ENCODE data around the gene PIGH.

The PIGH gene

DNA sequence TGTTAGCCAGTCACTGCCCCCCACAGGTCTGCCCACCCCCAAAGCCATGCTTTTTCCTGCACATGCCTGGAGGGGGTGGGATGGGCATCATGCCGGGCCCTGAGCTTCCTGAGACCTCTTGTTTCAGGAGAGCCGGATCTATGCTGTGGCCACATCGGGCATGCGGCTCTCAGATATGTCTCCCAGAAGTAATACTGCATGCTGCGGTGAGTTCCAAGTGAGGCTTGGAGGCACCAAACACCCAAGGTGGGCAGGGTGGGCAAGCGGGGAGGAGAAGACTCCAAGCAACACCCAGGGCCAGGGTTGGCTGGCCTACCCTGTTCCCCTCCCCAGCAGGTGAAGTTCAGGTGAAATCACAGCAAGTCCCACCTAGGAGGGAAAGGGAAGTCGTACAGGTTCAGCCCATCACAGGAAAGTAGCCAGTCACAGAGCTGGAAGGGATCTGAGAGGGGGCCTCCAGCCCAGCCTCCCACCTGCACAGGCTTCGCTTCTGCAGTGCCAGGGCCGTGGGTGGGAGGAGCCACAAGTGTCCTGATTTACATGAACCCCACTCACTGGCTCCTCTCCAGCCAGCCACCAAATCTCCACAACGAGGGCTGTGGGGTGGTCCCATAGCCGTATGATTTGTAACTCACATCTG, 30.9 kb downstream of the PIGH start:
- DNase-seq (ENCODE audit: extremely low read depth, low read depth): no peak

DNA sequence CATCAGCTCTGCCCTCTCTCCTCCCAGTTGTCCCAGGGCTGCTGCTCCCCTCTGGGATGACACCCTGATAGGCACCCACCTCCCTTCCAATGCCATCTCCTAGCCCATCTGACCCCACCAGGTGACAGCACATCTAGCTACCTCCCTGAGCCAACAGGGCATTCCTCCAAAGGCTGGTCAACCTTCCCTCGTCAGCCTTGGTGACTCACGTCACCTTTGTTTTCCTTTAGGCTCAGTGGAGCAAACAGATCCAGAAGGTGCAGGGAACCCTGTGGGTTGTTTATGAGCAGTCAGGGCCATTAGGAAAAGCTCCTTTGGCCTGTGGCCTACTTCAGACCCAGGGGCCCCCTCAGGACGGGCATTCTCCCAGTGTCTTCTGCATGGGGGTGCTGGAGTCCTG, 32.4 kb downstream of the PIGH start:
- TF ChIP-seq, protein P1, sequence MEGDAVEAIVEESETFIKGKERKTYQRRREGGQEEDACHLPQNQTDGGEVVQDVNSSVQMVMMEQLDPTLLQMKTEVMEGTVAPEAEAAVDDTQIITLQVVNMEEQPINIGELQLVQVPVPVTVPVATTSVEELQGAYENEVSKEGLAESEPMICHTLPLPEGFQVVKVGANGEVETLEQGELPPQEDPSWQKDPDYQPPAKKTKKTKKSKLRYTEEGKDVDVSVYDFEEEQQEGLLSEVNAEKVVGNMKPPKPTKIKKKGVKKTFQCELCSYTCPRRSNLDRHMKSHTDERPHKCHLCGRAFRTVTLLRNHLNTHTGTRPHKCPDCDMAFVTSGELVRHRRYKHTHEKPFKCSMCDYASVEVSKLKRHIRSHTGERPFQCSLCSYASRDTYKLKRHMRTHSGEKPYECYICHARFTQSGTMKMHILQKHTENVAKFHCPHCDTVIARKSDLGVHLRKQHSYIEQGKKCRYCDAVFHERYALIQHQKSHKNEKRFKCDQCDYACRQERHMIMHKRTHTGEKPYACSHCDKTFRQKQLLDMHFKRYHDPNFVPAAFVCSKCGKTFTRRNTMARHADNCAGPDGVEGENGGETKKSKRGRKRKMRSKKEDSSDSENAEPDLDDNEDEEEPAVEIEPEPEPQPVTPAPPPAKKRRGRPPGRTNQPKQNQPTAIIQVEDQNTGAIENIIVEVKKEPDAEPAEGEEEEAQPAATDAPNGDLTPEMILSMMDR (IDR thresholded peaks at IDR 0.05; ENCODE audit: low read depth, low read length): no peak
- DNase-seq (ENCODE audit: extremely low read depth, low read depth): no peak

More for the DNA sequence above, 30.9 kb downstream of the PIGH start:
- TF ChIP-seq, protein P1 (IDR thresholded peaks at IDR 0.05; ENCODE audit: low read depth, low read length): no peak

DNA sequence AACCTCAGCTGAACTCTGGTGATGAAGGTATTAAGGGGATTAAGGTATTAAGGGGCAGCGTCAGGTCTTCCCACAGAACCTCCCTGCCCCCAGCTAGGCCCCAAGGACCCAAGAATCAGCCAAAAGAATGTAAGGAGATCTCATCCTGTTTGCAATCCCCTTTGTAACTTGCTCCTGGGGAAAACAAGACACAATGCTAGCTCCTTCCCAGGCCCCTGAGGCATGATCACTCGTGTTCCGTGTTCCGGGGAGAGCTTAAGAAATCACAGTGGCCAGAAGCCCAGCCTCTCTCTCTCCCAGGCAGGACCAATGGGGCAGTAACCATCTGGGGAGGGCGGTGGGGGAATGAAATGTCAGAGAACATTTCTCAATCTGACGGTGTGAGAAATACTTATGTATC, 33.2 kb downstream of the PIGH start:
- TF ChIP-seq, protein P1 (IDR thresholded peaks at IDR 0.05; ENCODE audit: low read depth, low read length): no peak
- DNase-seq (ENCODE audit: extremely low read depth, low read depth): no peak

DNA sequence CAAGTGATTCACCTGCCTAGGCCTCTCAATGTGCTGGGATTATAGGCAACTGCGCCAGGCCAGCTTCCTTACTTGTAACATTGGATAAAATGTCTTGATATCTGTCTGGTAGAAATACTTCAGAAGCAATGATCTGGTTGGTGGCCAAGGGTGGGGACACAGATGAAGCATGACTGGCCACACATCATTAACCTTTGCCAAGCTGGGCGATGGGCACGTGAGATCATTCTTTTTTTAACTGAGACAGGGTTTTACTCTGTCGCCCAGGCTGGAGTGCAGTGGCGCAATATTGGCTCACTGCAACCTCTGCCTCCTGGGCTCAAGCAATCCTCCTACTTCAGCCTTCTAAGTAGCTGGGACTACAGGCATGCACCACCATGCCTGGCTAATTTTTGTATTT, 35.8 kb downstream of the PIGH start:
- TF ChIP-seq, protein P1 (IDR thresholded peaks at IDR 0.05; ENCODE audit: low read depth, low read length): no peak
- DNase-seq (ENCODE audit: extremely low read depth, low read depth): no peak

DNA sequence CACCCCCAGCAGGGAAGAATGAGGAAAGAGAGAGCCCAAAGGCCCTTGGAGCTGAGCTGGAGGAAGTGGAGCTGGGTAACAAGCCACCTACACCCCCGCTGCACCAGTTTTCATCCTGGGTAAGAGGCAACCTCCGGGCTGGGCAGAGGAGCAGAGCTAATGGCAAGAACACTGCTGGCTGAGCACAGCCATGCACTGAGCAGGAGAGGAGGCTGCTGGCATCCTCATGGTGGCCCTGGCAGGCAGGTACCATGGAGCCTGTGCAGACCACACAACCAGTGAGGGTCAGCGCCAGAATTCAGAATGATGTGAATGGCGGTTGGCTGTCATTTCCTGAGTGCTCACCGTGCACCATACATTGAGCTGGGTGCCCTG, 37.3 kb downstream of the PIGH start:
- TF ChIP-seq, protein P1 (IDR thresholded peaks at IDR 0.05; ENCODE audit: low read depth, low read length): no peak
- no peak for DNase-seq (ENCODE audit: extremely low read depth, low read depth)

DNA sequence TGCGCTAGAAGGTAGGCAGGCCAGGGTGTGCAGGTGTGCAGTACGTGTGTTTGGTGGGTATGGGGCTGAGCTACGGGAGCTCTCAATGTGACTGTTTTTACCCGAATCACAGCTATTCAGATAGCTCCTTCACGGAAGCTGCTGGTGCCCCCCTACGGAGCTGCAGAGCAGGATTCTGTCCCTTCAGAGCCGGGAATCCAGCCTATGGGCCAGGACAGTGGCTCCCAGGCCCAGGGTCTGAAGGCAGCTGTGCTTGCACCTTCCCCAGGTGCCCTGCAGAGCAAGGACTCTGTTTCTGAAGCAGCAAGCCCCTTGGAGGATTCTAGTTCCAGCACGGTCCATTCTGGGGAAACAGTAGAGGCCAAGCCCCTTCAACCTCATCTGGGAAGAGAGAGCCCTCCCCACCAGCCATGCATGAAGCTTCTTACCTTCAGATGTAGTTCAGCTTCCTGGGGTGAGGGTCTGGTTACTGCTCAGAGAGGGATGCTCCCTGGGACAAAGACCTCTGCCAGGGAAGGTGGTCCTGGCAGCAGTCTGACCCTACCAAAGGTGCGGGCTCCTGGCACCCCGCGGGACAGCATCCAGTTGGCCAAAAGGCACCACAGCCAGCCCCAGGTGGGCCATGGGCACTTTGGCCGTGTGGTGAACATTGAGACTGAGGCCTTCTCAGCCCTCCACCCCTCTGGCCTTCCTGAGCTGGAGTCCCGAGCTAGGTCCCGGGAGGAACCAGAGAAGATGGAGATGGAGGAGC, 37.9 kb downstream of the PIGH start:
- TF ChIP-seq, protein P1 (IDR thresholded peaks at IDR 0.05; ENCODE audit: low read depth, low read length): no peak
- DNase-seq (ENCODE audit: extremely low read depth, low read depth): no peak

DNA sequence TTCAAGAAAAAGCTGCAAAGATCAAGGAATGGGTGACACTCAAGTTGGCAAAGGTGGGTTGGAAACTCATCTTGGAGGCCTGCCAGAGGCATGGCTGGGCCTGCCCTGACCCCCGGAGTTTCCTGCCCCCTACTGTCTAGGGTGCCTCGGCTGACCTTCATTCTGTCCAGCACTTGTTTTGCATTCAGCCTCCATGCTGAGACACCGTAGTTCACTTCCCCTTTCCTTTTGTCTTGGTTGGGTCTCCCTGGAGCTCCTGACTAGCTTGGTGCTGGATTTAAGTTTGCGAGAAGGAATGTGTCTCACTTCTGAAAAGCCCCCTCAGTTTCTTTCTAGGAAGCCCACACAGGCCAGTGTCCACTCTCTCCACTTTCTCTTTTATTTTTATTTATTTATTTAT, 40.4 kb downstream of the PIGH start:
- TF ChIP-seq, protein P1 (IDR thresholded peaks at IDR 0.05; ENCODE audit: low read depth, low read length): no peak
- no peak for DNase-seq (ENCODE audit: extremely low read depth, low read depth)

Measured in AG09319 (cell line).